Measurements from ENCODE around the gene MOCS1. TPM values are rescaled to one million over a fixed set of nuclear protein-coding genes. Genes with fewer than 3 reads are reported as not detected.

MOCS1 gene
- polyA plus RNA-seq, 12 donors: 3.6 to 8.3 (median 5.4) TPM; not detected in 1

DNA sequence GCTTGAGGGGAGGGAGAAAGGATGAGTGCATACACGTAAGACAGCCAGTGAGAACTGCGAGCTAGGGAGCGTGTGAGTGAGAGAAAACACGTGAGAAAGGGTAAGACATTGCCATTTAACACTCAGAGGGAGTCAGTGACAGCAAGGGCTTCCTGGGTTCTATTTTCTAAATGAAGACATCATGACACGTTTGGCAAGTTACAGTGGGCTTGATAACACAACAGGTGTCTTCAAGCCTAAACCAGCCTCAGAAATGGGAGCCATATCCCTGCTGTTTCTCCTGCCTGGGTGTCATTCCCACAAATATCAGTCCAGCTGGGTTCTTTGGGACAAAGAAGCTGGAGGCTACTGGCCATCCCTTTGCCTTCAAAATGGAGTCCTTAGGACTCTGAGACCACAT is 16.9 kb upstream of the MOCS1 start:
- no peak for DNase-seq

DNA sequence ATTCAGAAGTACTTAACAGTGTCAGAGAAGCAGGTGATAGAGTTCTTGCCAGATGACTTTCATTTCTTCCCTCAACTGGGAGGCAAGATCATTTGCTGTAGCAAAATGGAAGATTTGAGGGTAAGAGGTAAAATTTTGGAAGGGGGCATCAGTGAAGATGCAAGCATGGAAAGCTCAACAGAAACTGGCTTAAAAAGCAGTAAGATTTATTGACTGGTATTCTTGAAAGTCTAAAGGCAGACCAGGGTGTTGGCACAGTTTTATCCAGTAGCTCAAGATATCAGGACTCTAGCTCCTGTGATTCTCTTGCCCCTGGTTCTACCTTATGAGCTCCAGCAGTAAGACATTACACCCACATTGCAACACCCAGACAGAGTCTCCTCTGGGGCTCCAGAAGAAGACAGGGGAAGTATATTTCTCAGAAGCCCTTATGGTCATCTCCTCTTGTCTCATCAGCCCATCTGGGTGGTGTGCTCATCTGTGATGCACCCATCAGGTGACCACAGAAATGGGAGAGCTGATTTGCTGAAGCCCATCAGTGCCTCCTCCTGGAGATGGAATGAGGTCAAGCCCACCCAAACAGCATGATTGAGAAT is 16.0 kb upstream of the MOCS1 start:
- DNase-seq: no peak

DNA sequence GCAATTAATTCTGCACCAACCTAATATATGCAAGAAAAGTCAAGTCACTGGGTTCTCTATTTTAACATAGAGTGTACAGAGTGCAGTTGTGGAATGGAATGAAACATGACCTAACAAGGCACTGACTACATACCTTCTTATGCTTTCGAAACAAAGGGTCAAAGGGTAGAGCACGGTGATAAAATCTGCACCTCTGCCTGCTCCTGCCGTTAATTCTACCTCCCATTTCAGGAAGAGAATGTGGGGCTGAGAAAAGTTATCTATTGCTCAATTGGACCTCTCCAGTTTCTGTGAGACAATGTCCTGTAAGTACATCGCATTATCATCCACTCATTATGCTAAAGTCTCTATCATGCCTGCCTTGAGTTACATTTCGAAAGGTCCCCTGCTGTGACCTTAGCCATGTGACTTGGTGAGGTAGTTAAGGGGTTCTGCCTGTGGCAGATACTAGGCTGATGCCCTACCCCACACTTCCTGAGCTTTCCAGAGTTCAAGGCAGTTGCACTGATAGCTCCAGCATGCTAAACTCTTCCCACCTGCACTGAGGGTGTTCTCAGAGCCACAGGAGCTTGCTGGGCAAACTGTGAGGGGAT is 14.0 kb upstream of the MOCS1 start:
- no peak for DNase-seq

DNA sequence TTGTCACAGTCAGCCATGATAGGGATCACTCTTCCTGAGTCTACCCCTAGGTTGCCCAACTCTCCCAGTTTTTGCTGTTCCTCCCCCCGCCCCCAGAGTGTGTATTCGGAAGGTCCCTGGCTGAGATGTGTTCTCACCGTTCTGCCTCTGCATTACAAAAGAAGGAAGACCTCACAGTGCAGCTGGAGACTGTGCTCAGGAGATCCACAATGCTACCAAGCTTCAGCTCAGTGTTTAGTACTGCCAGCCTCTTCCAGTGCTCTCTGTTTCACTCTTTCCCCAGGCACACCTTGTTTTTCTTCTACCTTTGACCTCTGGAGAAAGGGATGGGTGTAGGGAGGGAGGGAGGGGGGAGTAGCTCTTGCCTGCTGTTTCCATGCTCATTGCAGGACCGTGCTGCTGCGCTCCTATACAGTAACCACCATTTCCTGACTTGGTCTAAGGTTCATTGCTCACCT is 13.4 kb upstream of the MOCS1 start:
- no peak for DNase-seq

DNA sequence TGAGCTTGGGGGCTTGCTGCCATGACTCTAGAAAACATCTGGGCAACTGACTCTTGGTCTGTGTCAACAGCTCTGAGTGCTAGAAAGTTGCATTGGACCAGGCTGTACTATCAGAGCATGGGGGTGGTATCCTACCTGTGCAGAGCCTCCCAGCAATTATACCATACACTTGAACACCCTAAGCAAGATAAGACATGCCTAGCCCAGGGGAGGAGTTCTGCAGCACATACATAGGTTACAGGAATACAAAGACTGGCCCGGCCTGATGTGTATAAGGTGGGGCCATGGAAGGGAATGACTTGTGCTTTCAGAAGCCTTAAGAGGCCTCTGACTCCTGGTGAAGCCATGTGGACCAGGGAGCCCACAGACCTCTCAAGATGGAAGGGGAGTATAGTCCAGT is 11.4 kb upstream of the MOCS1 start:
- DNase-seq: no peak

DNA sequence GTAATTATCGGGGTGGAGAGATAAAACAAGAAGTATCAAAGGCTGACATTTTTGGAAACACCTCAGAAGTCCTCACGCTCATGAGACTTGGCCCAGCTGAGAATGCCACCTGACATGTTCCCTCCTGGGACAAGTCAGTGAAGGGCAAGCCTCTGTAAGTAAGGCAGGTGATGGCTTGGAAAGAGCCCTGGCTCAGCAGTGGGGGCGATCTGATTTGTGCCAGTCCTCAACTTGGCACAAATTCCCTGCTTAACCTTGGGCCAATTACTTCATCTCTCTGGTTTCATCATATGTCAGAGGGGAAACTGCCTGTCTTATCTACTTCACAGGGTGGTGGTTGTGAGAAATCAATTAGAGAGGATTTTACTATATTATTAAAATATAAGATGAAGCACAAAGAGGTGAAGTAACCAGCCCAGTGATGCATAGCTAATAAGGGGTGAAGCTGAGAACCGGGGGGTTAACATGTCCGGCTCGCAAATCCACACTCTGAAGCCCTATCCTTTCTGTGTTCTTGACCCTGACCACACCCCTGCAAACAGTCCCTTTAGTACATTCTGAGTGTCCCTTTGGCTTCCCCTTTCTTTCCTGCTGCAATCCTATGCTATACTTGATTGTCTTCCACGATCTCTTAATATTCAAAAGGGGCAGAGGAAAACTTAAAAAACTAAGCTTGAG is 8.8 kb upstream of the MOCS1 start:
- DNase-seq: no peak

DNA sequence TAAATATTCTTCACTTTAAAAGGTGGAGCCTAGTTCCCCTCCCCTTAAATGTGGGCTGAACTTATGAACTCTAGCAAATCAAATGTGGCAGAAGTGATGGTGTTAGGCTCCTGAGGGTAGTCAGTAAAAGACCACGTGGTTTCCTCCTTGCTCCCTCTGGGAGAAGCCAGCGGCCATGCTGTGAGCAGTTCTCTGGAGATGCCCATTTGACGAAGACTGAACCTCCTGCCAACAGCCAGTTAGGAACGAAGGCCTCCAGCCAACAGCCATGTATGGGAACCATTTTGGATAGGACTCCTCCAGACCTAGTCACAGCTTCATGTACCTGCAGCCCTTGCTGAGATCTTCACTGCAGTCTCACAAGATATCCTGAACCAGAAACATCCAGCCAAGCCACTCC is 7.6 kb upstream of the MOCS1 start:
- DNase-seq: no peak

DNA sequence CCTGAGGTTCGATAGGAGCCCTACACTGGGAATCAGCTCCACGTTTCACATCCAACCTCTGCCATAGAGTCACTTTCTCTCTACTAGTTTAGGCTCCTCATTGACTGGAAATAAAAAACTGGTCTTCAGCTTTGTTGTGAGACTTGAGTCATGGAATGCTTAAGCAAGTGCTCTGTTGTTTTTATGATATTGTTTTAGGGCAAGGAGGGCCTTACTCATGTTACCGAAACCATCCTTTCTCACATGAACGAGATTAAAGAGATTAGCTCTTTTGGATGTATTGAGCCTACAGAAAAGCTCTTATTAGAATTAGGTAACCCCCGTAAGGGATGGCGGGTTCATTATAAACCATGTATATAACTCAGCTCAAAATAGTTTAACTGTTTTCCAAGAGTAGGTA is 6.9 kb upstream of the MOCS1 start:
- no peak for DNase-seq

DNA sequence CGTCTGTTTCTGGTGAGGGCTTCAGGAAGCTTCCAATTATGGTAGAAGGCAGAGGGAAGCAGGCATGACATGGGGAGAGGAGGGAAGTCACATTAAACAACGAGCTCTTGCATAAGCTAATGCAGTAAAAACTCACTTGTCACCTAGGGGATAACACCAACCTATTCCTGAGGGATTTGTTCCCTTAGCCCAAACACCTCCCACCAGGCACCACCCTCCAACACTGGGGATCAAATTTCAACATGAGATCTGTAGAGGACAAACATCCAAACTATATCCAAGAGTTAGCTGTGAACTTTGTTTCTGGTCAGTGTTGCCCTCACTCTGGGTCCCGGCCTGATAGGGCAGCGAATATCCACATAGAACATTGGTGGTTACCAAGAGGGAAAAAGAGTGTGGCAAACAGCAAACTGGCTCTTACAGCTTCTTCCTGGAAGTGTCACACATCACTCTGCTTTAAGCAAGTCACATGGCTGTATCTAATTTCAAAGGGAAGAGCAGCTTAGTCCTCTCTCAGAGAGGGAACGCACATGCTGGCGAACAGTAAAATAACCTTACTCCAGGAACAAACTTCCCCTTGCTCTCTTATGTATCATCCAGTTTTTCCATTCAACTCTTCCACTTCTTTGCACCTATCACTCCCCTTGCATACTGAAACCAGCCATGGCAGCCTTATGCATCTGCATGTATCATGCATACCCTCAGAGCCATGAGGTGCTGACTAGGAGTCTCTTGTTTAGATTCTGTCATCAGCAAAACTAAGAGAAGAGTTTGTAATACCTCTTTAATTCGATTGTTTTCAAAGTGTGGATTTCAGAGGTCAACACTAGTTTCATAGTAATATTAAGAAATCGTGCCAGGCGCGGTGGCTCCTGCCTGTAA is 4.8 kb upstream of the MOCS1 start:
- DNase-seq: no peak

DNA sequence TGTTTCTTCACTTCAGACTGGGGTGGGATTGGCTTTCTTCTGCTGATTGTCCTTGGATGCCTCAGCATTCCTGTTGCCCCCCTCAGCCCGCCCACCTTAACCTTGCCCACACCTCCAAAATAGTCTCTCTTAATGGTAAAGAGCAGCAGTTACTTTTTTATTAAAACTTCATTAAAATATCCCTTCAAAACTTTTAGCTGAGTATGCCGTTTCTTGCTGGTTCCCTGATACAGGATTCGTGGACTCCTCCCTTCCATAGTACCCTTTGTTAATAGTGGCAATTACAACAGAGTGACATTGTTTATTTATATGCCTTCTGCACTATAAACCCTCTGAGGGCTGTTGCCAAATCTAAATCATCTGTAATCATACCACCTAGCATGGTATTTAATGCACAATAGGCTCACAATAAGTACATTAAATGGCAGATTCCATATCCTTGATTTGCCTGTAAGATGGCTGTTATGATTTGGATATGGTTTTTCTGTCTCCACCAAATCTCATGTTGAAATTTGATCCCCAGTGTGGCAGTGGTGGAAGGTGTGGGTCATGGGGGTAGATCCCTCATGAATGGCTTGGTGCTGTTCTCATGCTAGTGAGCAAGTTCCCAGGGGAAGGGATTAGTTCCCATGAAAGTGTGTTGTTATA is 3.5 kb upstream of the MOCS1 start:
- DNase-seq: no peak

DNA sequence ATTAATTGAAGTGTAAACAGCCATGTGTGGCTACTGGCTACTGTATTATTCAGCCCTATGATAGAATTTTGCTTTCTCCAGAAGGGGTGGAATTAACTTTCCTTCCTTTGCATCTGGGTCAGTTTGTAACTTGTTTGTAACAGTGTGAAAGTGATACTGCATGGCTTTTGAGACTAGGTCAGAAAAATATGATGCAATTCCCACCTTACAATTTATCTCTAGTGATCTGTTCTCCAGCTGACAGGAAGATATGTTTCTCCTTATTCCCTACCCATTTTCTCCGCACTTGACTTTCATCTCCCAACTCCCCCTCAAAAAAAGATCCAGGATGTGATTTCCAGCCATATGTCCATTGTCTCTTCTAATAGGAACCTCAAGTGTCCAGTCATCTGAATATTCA is 2.6 kb upstream of the MOCS1 start:
- no peak for DNase-seq

DNA sequence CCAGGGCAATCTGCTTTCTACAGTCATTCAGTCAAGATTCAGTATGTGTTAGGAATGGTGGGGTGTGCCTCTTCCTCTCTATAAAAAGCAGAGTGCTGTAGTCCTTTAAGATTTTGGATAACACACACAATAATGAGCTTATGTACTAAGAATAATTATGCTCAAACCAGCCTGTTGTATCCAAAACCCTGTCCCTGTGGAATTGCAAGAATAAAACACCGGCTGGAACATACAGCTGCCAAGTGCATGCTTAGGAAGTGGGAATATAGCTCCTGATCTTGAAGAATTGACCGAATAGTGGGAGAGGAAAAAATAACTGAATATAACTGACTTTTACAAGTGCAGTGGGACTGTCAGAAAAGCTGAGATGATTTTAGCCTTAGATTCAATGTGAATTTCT is 979 bp upstream of the MOCS1 start:
- peak; percentile 19 for DNase-seq

DNA sequence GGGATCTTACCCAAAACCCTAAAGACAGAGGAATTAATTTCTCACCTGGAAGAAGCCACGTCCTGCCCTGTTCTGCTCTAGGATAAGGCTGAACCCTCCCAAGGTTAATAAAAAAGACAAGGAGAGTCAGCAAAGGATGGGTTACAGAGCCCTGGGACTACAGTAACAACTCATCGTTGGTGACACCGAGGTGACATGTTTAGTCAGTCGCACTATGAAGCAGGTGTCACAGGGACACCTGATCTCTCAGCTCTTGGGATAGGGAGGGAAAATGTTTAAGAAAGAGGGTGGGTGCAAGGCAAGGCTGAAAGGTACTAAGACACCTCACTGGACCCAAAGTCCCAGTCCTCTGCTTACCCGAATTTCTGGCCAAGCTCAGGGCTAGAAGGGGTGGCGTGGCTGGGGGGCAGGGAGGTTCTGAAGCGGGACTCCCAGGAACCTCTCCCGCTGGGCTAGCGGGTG is 562 bp downstream of the MOCS1 start:
- DNase-seq: no peak

DNA sequence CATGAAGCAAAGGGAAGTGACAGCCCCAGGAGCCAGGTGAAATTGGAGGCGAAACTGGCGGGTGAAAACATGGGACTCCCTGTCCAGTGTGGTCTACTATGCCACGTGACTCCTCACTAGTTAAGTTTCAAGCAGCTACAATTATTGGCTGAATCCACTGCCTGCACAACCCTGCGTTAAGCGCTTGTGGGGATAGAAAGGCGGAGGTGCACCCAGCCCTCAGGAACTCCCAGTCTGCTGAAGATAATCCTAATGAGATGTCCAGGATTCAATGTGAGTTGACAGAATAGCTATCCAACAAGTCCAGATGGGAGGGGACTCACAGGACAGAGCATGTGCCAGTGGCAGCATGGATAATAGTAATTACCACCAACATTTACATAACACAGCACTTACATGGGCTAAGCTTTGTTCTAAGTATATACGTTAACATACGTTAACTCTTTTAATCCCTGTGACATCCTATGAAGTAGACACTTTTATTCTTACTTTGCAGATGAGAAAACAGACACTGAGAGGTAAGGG is 1.8 kb downstream of the MOCS1 start:
- no peak for DNase-seq

DNA sequence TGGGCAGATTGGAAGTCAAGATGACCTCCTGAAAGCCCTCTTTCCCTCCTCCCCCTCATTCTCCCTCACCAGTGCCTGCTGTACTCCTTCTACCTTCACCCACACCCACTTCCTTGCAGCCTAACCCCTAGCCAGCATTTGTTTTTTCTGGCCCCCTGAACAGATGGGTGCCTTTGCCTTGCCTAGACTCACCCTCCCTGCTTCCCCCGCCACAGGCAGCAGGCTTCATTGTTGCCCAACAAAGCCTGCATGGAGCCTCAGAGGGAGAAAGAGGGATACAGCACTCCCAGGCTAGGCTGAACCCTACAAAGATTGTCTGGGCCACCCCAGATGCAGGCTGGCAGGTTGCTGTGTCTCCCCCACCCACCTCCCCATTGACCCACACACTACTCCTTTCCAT is 2.7 kb downstream of the MOCS1 start:
- DNase-seq: no peak

DNA sequence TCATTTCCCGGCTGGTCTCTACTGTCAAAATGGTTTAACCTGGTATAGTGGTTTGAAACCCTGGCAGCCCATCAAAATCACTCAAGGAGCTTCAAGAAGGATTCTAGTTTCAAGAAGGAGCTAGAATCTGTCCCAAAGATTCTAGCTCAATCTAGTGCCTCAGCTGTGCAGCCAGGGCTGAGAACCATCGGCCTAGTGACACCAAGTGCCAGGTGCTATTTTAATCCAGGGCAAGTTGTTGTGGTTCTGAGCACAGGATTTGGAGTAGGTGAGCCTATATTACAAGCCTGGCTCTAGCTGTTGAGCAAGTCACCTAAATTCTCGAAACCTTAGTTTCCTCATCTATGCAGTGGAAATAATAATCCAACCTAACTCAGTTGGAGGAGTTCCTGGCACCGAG is 3.7 kb downstream of the MOCS1 start:
- no peak for DNase-seq

DNA sequence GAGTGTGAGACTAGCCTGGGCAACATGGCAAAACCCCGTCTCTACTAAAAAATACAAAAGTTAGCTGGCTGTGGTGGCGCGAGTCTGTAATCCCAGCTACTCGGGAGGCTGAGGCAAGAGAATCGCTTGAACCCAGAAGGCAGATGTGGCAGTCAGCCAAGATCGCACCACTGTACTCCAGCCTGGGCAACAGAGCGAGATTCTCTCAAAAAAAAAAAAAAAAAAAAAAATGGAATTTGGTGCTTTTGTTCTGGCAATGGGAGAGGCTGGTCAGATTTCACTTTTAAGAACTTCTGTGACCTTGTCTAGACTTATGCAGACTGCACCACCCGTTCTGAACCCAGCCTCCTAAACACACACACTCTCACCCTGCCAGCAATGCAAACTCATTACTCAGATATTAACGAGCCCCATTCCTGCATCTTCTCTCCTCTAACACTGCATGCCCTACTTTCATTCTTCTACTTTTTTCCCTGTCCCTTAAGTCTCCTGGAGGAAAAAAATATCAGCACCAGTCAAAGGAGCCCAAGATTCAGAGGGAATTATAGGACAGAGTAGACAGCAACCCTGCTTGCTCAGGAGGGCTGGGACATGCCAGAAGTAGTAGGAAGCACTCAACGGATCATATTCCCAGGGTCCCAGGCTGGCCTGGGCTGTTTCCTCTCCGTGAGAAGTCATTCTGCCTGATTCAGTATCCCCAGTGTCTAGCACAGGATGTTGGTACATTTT is 4.4 kb downstream of the MOCS1 start:
- no peak for DNase-seq

DNA sequence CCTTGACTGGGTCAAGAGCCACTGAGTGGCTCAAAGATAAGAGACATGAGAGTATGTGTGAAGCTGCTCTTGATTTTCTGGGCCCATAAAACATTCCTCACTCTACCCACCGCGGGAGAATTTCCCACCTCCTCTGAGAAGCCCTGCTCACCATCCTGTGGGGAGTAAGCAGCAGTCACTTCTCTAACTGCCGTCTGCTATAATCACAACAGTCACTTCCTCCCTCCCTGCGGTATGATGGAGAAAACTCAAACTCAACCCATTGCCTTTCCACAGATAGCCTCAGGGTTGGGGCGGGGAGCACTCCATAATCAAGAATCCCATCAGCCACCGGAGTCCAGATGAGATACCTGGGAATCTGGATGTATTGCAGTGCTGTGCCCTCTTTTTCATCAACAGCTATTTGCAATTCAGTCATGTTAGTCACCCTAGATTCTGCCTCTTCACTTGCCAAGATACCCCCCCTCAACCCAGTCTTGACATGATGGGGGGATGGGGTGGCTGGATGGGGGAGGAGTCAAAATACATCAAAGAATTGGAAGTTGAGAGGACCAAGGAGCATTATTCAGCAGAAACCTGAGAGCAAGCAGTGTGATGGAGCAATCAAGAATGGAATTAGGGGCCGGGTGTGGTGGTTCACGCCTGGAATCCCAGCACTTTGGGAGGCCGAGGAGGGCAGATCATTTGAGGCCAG is 5.1 kb downstream of the MOCS1 start:
- DNase-seq: no peak

DNA sequence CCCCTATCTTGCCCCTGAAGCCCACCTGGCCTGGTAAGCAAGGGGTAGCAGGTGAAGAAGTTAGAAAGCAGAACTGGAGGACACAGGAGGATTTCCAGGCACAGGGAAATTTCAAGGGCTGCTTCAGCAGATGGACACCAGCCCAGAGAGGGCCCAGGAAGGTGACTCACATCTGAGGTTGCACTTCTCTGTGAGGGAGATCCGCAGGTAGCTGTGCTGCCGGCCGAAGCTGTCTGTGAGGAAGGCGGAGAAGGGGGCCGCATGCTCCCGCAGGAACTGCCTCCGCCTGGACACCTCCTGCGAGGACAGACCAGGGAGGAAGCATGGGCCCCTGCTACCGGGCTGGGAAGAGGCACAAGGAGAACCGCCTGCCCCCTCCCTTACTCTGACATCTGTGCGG is 7.1 kb downstream of the MOCS1 start:
- no peak for DNase-seq

DNA sequence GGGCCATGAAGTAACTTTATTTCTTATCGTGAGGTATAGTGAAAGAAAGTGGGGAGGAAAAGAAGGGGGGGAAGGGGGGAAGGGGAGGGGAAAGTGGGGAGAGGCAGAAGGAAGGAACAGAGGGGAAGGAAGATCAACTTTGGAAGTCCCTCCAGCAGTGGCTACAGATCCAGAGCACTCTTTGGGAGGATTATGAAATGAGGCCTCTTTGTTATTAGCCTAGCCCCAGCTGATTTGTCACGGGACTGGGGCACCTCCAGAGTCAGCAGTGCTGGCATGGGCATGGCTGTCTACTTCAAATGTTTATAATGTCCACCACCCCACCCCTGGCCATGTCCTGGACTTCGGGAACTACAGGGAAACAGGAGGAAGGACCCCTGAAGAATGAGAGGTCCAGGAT is 7.6 kb downstream of the MOCS1 start:
- DNase-seq: no peak
